Endodermal cell (in vitro differentiated cells): ENCODE data around the gene ARHGAP31. TPM values are rescaled to one million over a fixed set of nuclear protein-coding genes. Genes with fewer than 3 reads are reported as not detected.
A peak's percentile ranks its signal among the peaks of the same experiment; 100 is the strongest.

Experiments
- DNase-seq: peaks from one replicate; pipeline ENCODE4 v3.0.0-alpha.2; 2017
- H3K27ac ChIP-seq: 2 replicates; pipeline ENCODE4 v1.5.1; 2013; ENCODE audit warnings: mild to moderate bottlenecking, low read depth, low read length, moderate library complexity
- H3K27me3 ChIP-seq: 2 replicates; pipeline ENCODE4 v1.6.1; 2013; ENCODE audit warnings: mild to moderate bottlenecking, low read length, moderate library complexity; ENCODE audit not compliant: insufficient read depth, control insufficient read depth, poor library complexity, severe bottlenecking
- H3K36me3 ChIP-seq: 2 replicates; pipeline ENCODE4 v1.7.0; 2013; ENCODE audit warnings: mild to moderate bottlenecking, low read length, moderate library complexity; ENCODE audit not compliant: control insufficient read depth, insufficient read depth
- H3K4me1 ChIP-seq: one replicate; pipeline ENCODE4 v1.7.0; 2013; ENCODE audit warnings: low read length; ENCODE audit not compliant: control insufficient read depth, insufficient read depth
- H3K4me3 ChIP-seq: 2 replicates; pipeline ENCODE4 v1.5.1; 2013; ENCODE audit warnings: mild to moderate bottlenecking, low read length, moderate library complexity
- H3K9ac ChIP-seq: 2 replicates; pipeline ENCODE4 v1.6.1; 2013; ENCODE audit warnings: mild to moderate bottlenecking, low read length, moderate library complexity; ENCODE audit not compliant: poor library complexity, severe bottlenecking; ENCODE audit errors: extremely low read depth
- H3K9me3 ChIP-seq: 2 replicates; pipeline ENCODE4 v1.6.1; 2013; ENCODE audit warnings: mild to moderate bottlenecking, low read length, moderate library complexity; ENCODE audit not compliant: control insufficient read depth
- H3K27ac Mint-ChIP-seq: 2 replicates; pipeline ENCODE4 v1.8.0; 2020; ENCODE audit warnings: mixed read lengths
- H3K27me3 Mint-ChIP-seq: 2 replicates; pipeline ENCODE4 v1.8.0; 2021; ENCODE audit warnings: mild to moderate bottlenecking, mixed read lengths; ENCODE audit not compliant: insufficient read depth
- H3K36me3 Mint-ChIP-seq: 2 replicates; pipeline ENCODE4 v1.8.0; 2020; ENCODE audit warnings: low read depth, mixed read lengths
- H3K4me1 Mint-ChIP-seq: 2 replicates; pipeline ENCODE4 v1.8.0; 2020; ENCODE audit warnings: mixed read lengths
- H3K4me3 Mint-ChIP-seq: 2 replicates; pipeline ENCODE4 v1.8.0; 2020; ENCODE audit warnings: mild to moderate bottlenecking, moderate library complexity, mixed read lengths
- H3K9me3 Mint-ChIP-seq: 2 replicates; pipeline ENCODE4 v1.8.0; 2020; ENCODE audit warnings: mild to moderate bottlenecking, mixed read lengths
- CTCF ChIP-seq: fragments of 200-600 bp; sonication (generic); conservative IDR thresholded peaks from 2 replicates; pipeline ENCODE4 v1.5.0; 2021; ENCODE audit warnings: antibody characterized with exemption, mild to moderate bottlenecking
- WGBS, 2 experiments: methylation state at CpG; one replicate each; pipeline versions ENCODE4 v1.1.5 to v1.1.7; 2013; ENCODE audit warnings: missing lambda C conversion rate in 2 of 2, mixed read lengths in 1 of 2; ENCODE audit not compliant: insufficient coverage in 1 of 2, insufficient read length in 1 of 2; 5-methylcytosine and 5-hydroxymethylcytosine counted together
- total RNA-seq, 2 donors: library from RNA; stranded (reverse); fragmentation: NEBNext Ultra II Directional in 1 of 2; extraction: Animal tissue kit (Norgen Biotek cat#: 25700) in 1 of 2; gene quantifications; 2 replicates in 1 of 2; 3 replicates in 1 of 2; pipeline ENCODE4 v1.2.1, GENCODE V29; 2021

Gene ARHGAP31
- total RNA-seq, 2 donors from 2014 or later: 2.2 to 2.3 TPM

- peak overlapping the region; percentile 77 for H3K4me3 Mint-ChIP-seq
- H3K27me3 Mint-ChIP-seq: no peaks in the 10 kb centered on the region
- H3K9me3 Mint-ChIP-seq: no peaks in the 10 kb centered on the region
- H3K9me3 ChIP-seq: no peaks in the 10 kb centered on the region
- peak overlapping the region; percentile 64 for H3K27ac ChIP-seq
- H3K4me1 ChIP-seq: peaks cover 9% of the 10 kb centered on the region
- TF ChIP-seq CTCF: no peak
- H3K4me3 ChIP-seq: peak overlapping the region; percentile 80
- H3K27me3 ChIP-seq: peaks cover 13% of the 10 kb centered on the region
- no peaks in the 10 kb centered on the region for H3K36me3 ChIP-seq
- H3K27ac Mint-ChIP-seq: peak overlapping the region; percentile 97
- 9 to 25% methylated on average over 2 to 26 of the region's 26 CpGs for WGBS, 2 experiments
- H3K4me1 Mint-ChIP-seq: peaks cover 45% of the 10 kb centered on the region
- H3K9ac ChIP-seq: peak overlapping the region; percentile 67
- no peak for DNase-seq
- no peaks in the 10 kb centered on the region for H3K36me3 Mint-ChIP-seq
These were observed 28.0 kb downstream of the ARHGAP31 start for GRCh38 chr3:119322021-119322834.

GRCh38 chr3:119322835-119323722 lies 28.9 kb downstream of the ARHGAP31 start:
- Histone ChIP-seq H3K27ac (peak overlapping the region; percentile 64), H3K4me1 (peaks cover 7% of the 10 kb centered on the region), H3K4me3 (peak overlapping the region; percentile 80), H3K9me3 (no peaks in the 10 kb centered on the region), H3K27me3 (peaks cover 13% of the 10 kb centered on the region), H3K9ac (peak overlapping the region; percentile 67), H3K36me3 (no peaks in the 10 kb centered on the region)
- DNase-seq: peak; percentile 93
- H3K36me3 Mint-ChIP-seq: no peaks in the 10 kb centered on the region
- peaks cover 39% of the 10 kb centered on the region for H3K4me1 Mint-ChIP-seq
- no peaks in the 10 kb centered on the region for H3K27me3 Mint-ChIP-seq
- H3K4me3 Mint-ChIP-seq: peak overlapping the region; percentile 77
- peak overlapping the region; percentile 87 for H3K27ac Mint-ChIP-seq
- H3K9me3 Mint-ChIP-seq: no peaks in the 10 kb centered on the region
- peak; percentile 61 for TF ChIP-seq CTCF
- 3 to 7% methylated on average over 21 to 71 of the region's 71 CpGs for WGBS, 2 experiments

GRCh38 chr3:119323723-119324085 lies 29.5 kb downstream of the ARHGAP31 start:
- Histone ChIP-seq H3K9me3 (no peaks in the 10 kb centered on the region), H3K9ac (no peak overlapping the region), H3K27me3 (peaks cover 13% of the 10 kb centered on the region), H3K27ac (no peak overlapping the region), H3K4me3 (peak overlapping the region; percentile 80), H3K4me1 (peaks cover 4% of the 10 kb centered on the region), H3K36me3 (no peaks in the 10 kb centered on the region)
- Mint-ChIP-seq H3K27me3 (no peaks in the 10 kb centered on the region), H3K4me3 (peak overlapping the region; percentile 77), H3K9me3 (no peaks in the 10 kb centered on the region), H3K4me1 (peaks cover 38% of the 10 kb centered on the region), H3K27ac (peak overlapping the region; percentile 87), H3K36me3 (no peaks in the 10 kb centered on the region)
- DNase-seq: no peak
- 56 to 61% methylated on average over 7 to 8 of the region's 8 CpGs for WGBS, 2 experiments
- no peak for TF ChIP-seq CTCF
